Liver (tissue), 9 donors: ENCODE measurements around the gene ANAPC5. TPM values are rescaled to one million over a fixed set of nuclear protein-coding genes. Genes with fewer than 3 reads are reported as not detected.

ENCODE experiments used
- DNase-seq: peaks from one replicate; pipeline ENCODE4 v3.0.0-alpha.2; 2017; ENCODE audit warnings: low spot score
- H3K27ac ChIP-seq, 2 donors: one replicate each; pipeline ENCODE4 v1.7.0; 2013; ENCODE audit warnings: inconsistent platforms in 2 of 2, low read length in 2 of 2, control low read depth in 1 of 2, low read depth in 1 of 2, mild to moderate bottlenecking in 1 of 2
- H3K27me3 ChIP-seq, 4 donors: one replicate each; pipeline versions ENCODE4 v1.6.1 to v1.7.0; 2013; ENCODE audit warnings: low read length in 3 of 4, inconsistent platforms in 1 of 4, mild to moderate bottlenecking in 1 of 4, moderate library complexity in 1 of 4; ENCODE audit not compliant: control insufficient read depth in 4 of 4, insufficient read depth in 4 of 4
- H3K36me3 ChIP-seq, 4 donors: one replicate each; pipeline versions ENCODE4 v1.6.1 to v1.7.0; 2013; ENCODE audit warnings: low read length in 3 of 4, mild to moderate bottlenecking in 3 of 4, low read depth in 1 of 4, moderate library complexity in 1 of 4; ENCODE audit not compliant: control insufficient read depth in 4 of 4, insufficient read depth in 3 of 4
- H3K4me1 ChIP-seq, 4 donors: one replicate each; pipeline versions ENCODE4 v1.6.1 to v1.7.0; 2013; ENCODE audit warnings: low read length in 3 of 4, mild to moderate bottlenecking in 3 of 4, moderate library complexity in 1 of 4; ENCODE audit not compliant: control insufficient read depth in 4 of 4, insufficient read depth in 4 of 4
- H3K4me3 ChIP-seq, 3 donors: one replicate each; pipeline versions ENCODE4 v1.6.1 to v1.7.0; 2013; ENCODE audit warnings: low read length in 3 of 3, control low read depth in 1 of 3, low read depth in 1 of 3, mild to moderate bottlenecking in 1 of 3
- H3K9ac ChIP-seq, 2 donors: one replicate each; pipeline ENCODE4 v1.7.0; 2013; ENCODE audit warnings: low read length in 2 of 2, mild to moderate bottlenecking in 2 of 2, moderate library complexity in 2 of 2, control low read depth in 1 of 2, low read depth in 1 of 2
- H3K9me3 ChIP-seq, 4 donors: one replicate each; pipeline versions ENCODE4 v1.6.1 to v1.7.0; 2013; ENCODE audit warnings: low read length in 3 of 4; ENCODE audit not compliant: control insufficient read depth in 4 of 4
- CTCF ChIP-seq: fragments of 150-350 bp; IDR thresholded peaks from 2 replicates; pipeline ENCODE4 v1.5.1; 2017; ENCODE audit warnings: improper control_type of control experiment, low read depth, low read length; ENCODE audit not compliant: missing input control
- EGR1 ChIP-seq, 2 donors: IDR thresholded peaks; 2 replicates each; pipeline ENCODE4 v1.6.1; 2016 to 2018; ENCODE audit warnings: antibody characterized with exemption in 2 of 2, low read depth in 2 of 2
- FOXA1 ChIP-seq: IDR thresholded peaks from 2 replicates; pipeline ENCODE4 v1.6.1; 2016; ENCODE audit warnings: antibody characterized with exemption
- FOXA2 ChIP-seq: IDR thresholded peaks from 2 replicates; pipeline ENCODE4 v1.6.1; 2016; ENCODE audit warnings: antibody characterized with exemption
- GABPA ChIP-seq, 2 donors: IDR thresholded peaks in 1 of 2; conservative IDR thresholded peaks in 1 of 2; 2 replicates each; pipeline ENCODE4 v1.6.1; 2016; ENCODE audit warnings: antibody characterized with exemption in 2 of 2, mild to moderate bottlenecking in 1 of 2, moderate library complexity in 1 of 2
- HNF4A ChIP-seq, 2 donors: conservative IDR thresholded peaks; 2 replicates each; pipeline ENCODE4 v1.6.1; 2016; ENCODE audit warnings: antibody characterized with exemption in 2 of 2, mild to moderate bottlenecking in 2 of 2
- HNF4G ChIP-seq: IDR thresholded peaks from 2 replicates; pipeline ENCODE4 v1.6.1; 2016; ENCODE audit warnings: antibody characterized with exemption
- JUND ChIP-seq, 2 donors: IDR thresholded peaks; 2 replicates each; pipeline ENCODE4 v1.6.1; 2016; ENCODE audit warnings: antibody characterized with exemption in 2 of 2
- RAD21 ChIP-seq, 2 donors: IDR thresholded peaks; 2 replicates each; pipeline ENCODE4 v1.6.1; 2016; ENCODE audit warnings: antibody characterized with exemption in 2 of 2, mild to moderate bottlenecking in 2 of 2
- RXRA ChIP-seq, 2 donors: IDR thresholded peaks; 2 replicates each; pipeline ENCODE4 v1.6.1; 2017 to 2018; ENCODE audit warnings: antibody characterized with exemption in 2 of 2, mild to moderate bottlenecking in 1 of 2
- TAF1 ChIP-seq: conservative IDR thresholded peaks from 2 replicates; pipeline ENCODE4 v1.6.1; 2016; ENCODE audit warnings: antibody characterized with exemption, mild to moderate bottlenecking
- YY1 ChIP-seq: IDR thresholded peaks from 2 replicates; pipeline ENCODE4 v1.6.1; 2016; ENCODE audit warnings: antibody characterized with exemption, mild to moderate bottlenecking
- WGBS: extraction: QIAGEN DNeasy Blood & Tissue Kit; methylation state at CpG from one replicate; pipeline ENCODE4 v1.1.7; 2013; 5-methylcytosine and 5-hydroxymethylcytosine counted together
- polyA plus RNA-seq, 2 donors: library from polyadenylated mRNA; stranded (reverse) in 1 of 2; unstranded in 1 of 2; fragments of 200-250 nt in 1 of 2; fragments of >200 nt in 1 of 2; fragmentation: Nextera tagmentation in 1 of 2; extraction: Ambion mirVana in 1 of 2; gene quantifications; one replicate each; pipeline versions ENCODE4 v1.2.1 to v1.2.3, GENCODE V29; 2013 to 2015
- total RNA-seq, 2 donors: library from RNA; depleted of rRNA; stranded (reverse); fragments of >200 nt; gene quantifications; one replicate each; pipeline ENCODE4 v1.2.3, GENCODE V29; 2014
- TF ChIP-seq, protein P1 (sequence below): IDR thresholded peaks from 2 replicates; pipeline ENCODE4 v1.6.1; 2016; ENCODE audit warnings: antibody characterized with exemption
- TF ChIP-seq, protein P2 (sequence below): IDR thresholded peaks from 2 replicates; pipeline ENCODE4 v1.6.1; 2016; ENCODE audit warnings: antibody characterized with exemption
- TF ChIP-seq, protein P3 (sequence below): IDR thresholded peaks from 2 replicates; pipeline ENCODE4 v1.6.1; 2016; ENCODE audit warnings: antibody characterized with exemption, mild to moderate bottlenecking
- TF ChIP-seq, protein P4 (sequence below): IDR thresholded peaks from 2 replicates; pipeline ENCODE4 v1.6.1; 2016; ENCODE audit warnings: antibody characterized with exemption
- donor health status: healthy.
- donor health status: healthy.
- donor health status: healthy.
- donor health status: healthy.
- donor health status: healthy.

ANAPC5 gene
- total and polyA plus RNA-seq, 4 donors = 44.1 to 111 (median 62.2) TPM

GRCh38 chr12:121274036-121274763, 78.0 kb downstream of the ANAPC5 start:
- peaks cover 13 to 28% (median 16%) of the 10 kb centered on the region in 4 donors for H3K36me3 ChIP-seq

DNA sequence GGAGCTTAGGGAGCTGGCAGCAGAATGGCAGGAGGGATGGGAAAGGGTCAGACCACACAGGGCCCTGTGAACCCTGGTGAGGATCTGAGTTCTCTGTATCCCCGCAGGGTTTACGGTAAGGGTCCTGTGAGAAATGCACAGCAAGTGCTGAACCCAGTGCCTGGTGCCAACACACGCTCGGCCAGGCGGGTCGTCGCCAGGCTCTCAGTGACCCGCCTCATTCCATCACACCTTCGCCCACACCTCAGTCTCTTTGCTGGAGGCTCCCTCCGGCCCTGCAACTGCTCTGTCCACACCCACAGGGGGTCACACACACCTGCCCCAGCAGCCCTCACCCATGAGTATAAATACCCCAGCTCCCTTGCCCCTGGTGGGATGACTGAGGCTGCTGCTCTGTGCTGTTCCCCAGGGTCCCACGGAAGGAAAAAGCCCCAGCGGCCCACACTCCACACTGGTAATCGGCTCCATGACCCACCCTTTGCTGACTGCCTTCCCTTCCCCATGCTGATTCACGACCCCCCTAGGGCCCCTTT, 78.8 kb downstream of the ANAPC5 start:
- Histone ChIP-seq H3K36me3 (peaks cover 16 to 35% (median 22%) of the 10 kb centered on the region in 4 donors), H3K4me3 (no peak overlapping the region), H3K9ac (no peak overlapping the region), H3K27ac (no peak overlapping the region), H3K4me1 (no peaks in the 10 kb centered on the region), H3K27me3 (no peaks in the 10 kb centered on the region), H3K9me3 (no peaks in the 10 kb centered on the region)
- 97% methylated on average over 14 of the region's 14 CpGs for WGBS
- no peak for DNase-seq
- TF ChIP-seq GABPA (IDR thresholded peaks at IDR 0.05 in 1 of 2, conservative IDR thresholded peaks at IDR 0.05 in 1 of 2) (no peak), CTCF (no peak), RXRA (IDR thresholded peaks at IDR 0.05) (no peak), HNF4A (conservative IDR thresholded peaks at IDR 0.05) (no peak), EGR1 (IDR thresholded peaks at IDR 0.05; ENCODE audit: low read depth in 2 of 2) (no peak), YY1 (no peak), JUND (IDR thresholded peaks at IDR 0.05) (no peak), HNF4G (no peak), TAF1 (no peak)
- TF ChIP-seq, protein P1, sequence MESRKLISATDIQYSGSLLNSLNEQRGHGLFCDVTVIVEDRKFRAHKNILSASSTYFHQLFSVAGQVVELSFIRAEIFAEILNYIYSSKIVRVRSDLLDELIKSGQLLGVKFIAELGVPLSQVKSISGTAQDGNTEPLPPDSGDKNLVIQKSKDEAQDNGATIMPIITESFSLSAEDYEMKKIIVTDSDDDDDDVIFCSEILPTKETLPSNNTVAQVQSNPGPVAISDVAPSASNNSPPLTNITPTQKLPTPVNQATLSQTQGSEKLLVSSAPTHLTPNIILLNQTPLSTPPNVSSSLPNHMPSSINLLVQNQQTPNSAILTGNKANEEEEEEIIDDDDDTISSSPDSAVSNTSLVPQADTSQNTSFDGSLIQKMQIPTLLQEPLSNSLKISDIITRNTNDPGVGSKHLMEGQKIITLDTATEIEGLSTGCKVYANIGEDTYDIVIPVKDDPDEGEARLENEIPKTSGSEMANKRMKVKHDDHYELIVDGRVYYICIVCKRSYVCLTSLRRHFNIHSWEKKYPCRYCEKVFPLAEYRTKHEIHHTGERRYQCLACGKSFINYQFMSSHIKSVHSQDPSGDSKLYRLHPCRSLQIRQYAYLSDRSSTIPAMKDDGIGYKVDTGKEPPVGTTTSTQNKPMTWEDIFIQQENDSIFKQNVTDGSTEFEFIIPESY = no peak
- TF ChIP-seq, protein P2, sequence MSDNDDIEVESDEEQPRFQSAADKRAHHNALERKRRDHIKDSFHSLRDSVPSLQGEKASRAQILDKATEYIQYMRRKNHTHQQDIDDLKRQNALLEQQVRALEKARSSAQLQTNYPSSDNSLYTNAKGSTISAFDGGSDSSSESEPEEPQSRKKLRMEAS = no peak
- TF ChIP-seq, protein P3, sequence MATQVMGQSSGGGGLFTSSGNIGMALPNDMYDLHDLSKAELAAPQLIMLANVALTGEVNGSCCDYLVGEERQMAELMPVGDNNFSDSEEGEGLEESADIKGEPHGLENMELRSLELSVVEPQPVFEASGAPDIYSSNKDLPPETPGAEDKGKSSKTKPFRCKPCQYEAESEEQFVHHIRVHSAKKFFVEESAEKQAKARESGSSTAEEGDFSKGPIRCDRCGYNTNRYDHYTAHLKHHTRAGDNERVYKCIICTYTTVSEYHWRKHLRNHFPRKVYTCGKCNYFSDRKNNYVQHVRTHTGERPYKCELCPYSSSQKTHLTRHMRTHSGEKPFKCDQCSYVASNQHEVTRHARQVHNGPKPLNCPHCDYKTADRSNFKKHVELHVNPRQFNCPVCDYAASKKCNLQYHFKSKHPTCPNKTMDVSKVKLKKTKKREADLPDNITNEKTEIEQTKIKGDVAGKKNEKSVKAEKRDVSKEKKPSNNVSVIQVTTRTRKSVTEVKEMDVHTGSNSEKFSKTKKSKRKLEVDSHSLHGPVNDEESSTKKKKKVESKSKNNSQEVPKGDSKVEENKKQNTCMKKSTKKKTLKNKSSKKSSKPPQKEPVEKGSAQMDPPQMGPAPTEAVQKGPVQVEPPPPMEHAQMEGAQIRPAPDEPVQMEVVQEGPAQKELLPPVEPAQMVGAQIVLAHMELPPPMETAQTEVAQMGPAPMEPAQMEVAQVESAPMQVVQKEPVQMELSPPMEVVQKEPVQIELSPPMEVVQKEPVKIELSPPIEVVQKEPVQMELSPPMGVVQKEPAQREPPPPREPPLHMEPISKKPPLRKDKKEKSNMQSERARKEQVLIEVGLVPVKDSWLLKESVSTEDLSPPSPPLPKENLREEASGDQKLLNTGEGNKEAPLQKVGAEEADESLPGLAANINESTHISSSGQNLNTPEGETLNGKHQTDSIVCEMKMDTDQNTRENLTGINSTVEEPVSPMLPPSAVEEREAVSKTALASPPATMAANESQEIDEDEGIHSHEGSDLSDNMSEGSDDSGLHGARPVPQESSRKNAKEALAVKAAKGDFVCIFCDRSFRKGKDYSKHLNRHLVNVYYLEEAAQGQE = no peak

More at GRCh38 chr12:121274036-121274763, 78.0 kb downstream of the ANAPC5 start:
- DNase-seq = no peak
- TF ChIP-seq JUND (IDR thresholded peaks at IDR 0.05) (no peak), CTCF (no peak), YY1 (no peak), FOXA2 (no peak), GABPA (IDR thresholded peaks at IDR 0.05 in 1 of 2, conservative IDR thresholded peaks at IDR 0.05 in 1 of 2) (no peak), HNF4A (conservative IDR thresholded peaks at IDR 0.05) (no peak), FOXA1 (no peak), RAD21 (IDR thresholded peaks at IDR 0.05) (no peak), EGR1 (IDR thresholded peaks at IDR 0.05; ENCODE audit: low read depth in 2 of 2) (no peak), HNF4G (no peak)
- TF ChIP-seq, protein P2 = no peak
- TF ChIP-seq, protein P4, sequence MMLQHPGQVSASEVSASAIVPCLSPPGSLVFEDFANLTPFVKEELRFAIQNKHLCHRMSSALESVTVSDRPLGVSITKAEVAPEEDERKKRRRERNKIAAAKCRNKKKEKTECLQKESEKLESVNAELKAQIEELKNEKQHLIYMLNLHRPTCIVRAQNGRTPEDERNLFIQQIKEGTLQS = no peak
- no peak overlapping the region for H3K27ac ChIP-seq
- no peaks in the 10 kb centered on the region for H3K27me3 ChIP-seq
- no peak overlapping the region for H3K9ac ChIP-seq
- 97% methylated on average over 35 of the region's 35 CpGs for WGBS
- H3K9me3 ChIP-seq = no peaks in the 10 kb centered on the region
- H3K4me1 ChIP-seq = peaks cover 0 to 7% (median 3%) of the 10 kb centered on the region in 4 donors
- H3K4me3 ChIP-seq = no peak overlapping the region
